ENCODE data around the gene SAP25. TPM values are rescaled to one million over a fixed set of nuclear protein-coding genes. Genes with fewer than 3 reads are reported as not detected.
A peak's percentile ranks its signal among the peaks of the same experiment; 100 is the strongest.

Gene SAP25
- total and polyA plus RNA-seq, 2 of the 8 experiments (the other 6 are each of a cell fraction or from before 2014, with no cell fraction given): 3.6 to 5.8 TPM

DNA sequence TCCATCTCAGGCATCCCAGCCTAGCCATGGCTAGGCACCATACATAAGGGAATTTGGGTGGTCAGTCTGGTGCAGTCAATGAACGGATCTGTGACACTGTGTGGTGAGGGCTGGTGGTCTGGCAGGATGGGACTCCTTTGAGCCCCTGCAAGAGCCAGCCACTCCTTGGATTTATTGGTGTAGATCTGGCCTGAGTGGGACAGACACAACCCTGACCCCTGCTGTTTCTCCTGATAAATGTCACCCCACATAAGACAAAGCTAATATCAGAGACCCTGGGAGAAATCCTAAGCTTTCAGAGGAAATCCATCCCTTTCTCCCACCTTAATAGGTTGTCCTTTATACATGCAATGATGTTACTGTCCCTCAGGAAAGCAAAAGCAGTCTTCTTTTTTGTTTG lies 14.7 kb upstream of the SAP25 start:
- Histone ChIP-seq H3K18ac (ENCODE audit: extremely low read depth, low read length) (no peak overlapping the region), H2BK120ac (replicated peaks; ENCODE audit: low read depth, low read length) (no peak overlapping the region), H2AK5ac (ENCODE audit: low read depth, low read length) (no peak overlapping the region), H3K4me1 (replicated peaks in 1 of 4; ENCODE audit: control insufficient read depth in 3 of 4, insufficient read depth in 4 of 4, low read length in 3 of 4) (peaks cover 0 to 28% (median 18%) of the 10 kb centered on the region in 4 experiments; a peak in 6 of 7 replicates), H3K4ac (replicated peaks; ENCODE audit: insufficient read length, low read depth, low read length) (no peak overlapping the region), H2BK12ac (ENCODE audit: low read depth, low read length) (no peak overlapping the region), H4K20me1 (replicated peaks in 1 of 2; ENCODE audit: control insufficient read depth in 1 of 2, insufficient read depth in 2 of 2, low read length in 2 of 2) (peaks cover 0 to 4% of the 10 kb centered on the region in 2 experiments), H2BK5ac (ENCODE audit: low read depth, low read length) (no peak overlapping the region), H4K8ac (ENCODE audit: extremely low read depth, insufficient read depth, low read length) (no peak overlapping the region; the same call in 1 of the 2 replicates), H3K9ac (replicated peaks in 1 of 4; ENCODE audit: extremely low read depth in 1 of 4, low read depth in 3 of 4, low read length in 3 of 4) (no peak overlapping the region), H4K5ac (ENCODE audit: insufficient read length, low read depth, low read length) (no peak overlapping the region), H3K23me2 (ENCODE audit: low read depth, low read length) (peaks cover 10% of the 10 kb centered on the region), H4K91ac (replicated peaks; ENCODE audit: insufficient read length, low read length) (no peak overlapping the region), H3K4me2 (ENCODE audit: insufficient read depth in 1 of 2, low read depth in 2 of 2, low read length in 2 of 2) (no peak overlapping the region), H2BK15ac (ENCODE audit: low read length) (no peak overlapping the region), H3K56ac (replicated peaks; ENCODE audit: insufficient read length, low read depth, low read length) (no peak overlapping the region), H3K36me3 (ENCODE audit: control insufficient read depth in 2 of 4, insufficient read depth in 4 of 4, low read length in 3 of 4) (no peaks in the 10 kb centered on the region), H3K14ac (ENCODE audit: insufficient read length) (no peak overlapping the region), H3K79me1 (ENCODE audit: low read depth, low read length) (no peaks in the 10 kb centered on the region; the same call in 1 of the 2 replicates), H3K27ac (ENCODE audit: low read depth, low read length) (no peak overlapping the region), H2AFZ (ENCODE audit: low read length) (no peak overlapping the region), H3K79me2 (ENCODE audit: control insufficient read depth in 1 of 2, insufficient read depth in 2 of 2, low read length in 2 of 2) (peaks cover 0 to 7% of the 10 kb centered on the region in 2 experiments; a peak in 1 of 4 replicates), H3K27me3 (replicated peaks in 1 of 4; ENCODE audit: control insufficient read depth in 3 of 4, extremely low read depth in 1 of 4, insufficient read depth in 3 of 4, low read length in 3 of 4) (peaks cover 0 to 2% (median under 1%) of the 10 kb centered on the region in 4 experiments; a peak in 3 of 7 replicates), H2BK20ac (ENCODE audit: low read length) (no peak overlapping the region), H3K4me3 (ENCODE audit: extremely low read depth in 1 of 4, insufficient read depth in 2 of 4, low read depth in 3 of 4, low read length in 4 of 4) (no peak overlapping the region), H3K9me3 (ENCODE audit: insufficient read depth in 2 of 2, low read depth in 1 of 2, low read length in 1 of 2) (no peaks in the 10 kb centered on the region), H3K23ac (ENCODE audit: insufficient read length) (no peak overlapping the region)
- ChIA-PET CTCF (ENCODE audit: partially characterized antibody) (interaction anchor here (0.6 to 11.4 kb wide), 21 partner anchors 11 to 1830 kb away, joined by 3 to 171 read pairs (median 5); partner anchors contain the start of genes MOSPD3 and PCOLCE), POLR2A (ENCODE audit: partially characterized antibody) (interaction anchor here (0.6 to 10.0 kb wide), 9 partner anchors 9 to 159 kb away, joined by 3 to 172 read pairs (median 3); partner anchors contain the start of genes MEPCE, MOSPD3, PCOLCE and ZCWPW1)
- FAIRE-seq (no peak), DNase-seq (ENCODE audit: low read depth in 1 of 2, low spot score in 2 of 2) (no peak)
- TF ChIP-seq, protein P1, sequence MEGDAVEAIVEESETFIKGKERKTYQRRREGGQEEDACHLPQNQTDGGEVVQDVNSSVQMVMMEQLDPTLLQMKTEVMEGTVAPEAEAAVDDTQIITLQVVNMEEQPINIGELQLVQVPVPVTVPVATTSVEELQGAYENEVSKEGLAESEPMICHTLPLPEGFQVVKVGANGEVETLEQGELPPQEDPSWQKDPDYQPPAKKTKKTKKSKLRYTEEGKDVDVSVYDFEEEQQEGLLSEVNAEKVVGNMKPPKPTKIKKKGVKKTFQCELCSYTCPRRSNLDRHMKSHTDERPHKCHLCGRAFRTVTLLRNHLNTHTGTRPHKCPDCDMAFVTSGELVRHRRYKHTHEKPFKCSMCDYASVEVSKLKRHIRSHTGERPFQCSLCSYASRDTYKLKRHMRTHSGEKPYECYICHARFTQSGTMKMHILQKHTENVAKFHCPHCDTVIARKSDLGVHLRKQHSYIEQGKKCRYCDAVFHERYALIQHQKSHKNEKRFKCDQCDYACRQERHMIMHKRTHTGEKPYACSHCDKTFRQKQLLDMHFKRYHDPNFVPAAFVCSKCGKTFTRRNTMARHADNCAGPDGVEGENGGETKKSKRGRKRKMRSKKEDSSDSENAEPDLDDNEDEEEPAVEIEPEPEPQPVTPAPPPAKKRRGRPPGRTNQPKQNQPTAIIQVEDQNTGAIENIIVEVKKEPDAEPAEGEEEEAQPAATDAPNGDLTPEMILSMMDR (IDR thresholded peaks at IDR 0.05; ENCODE audit: control extremely low read depth in 1 of 3, insufficient read depth in 1 of 3, low read depth in 1 of 3, low read length in 3 of 3): peak in 1 of 3 experiments; percentile 6; a peak in 1 of 4 replicates
- no peak for TF ChIP-seq BACH1 (IDR thresholded peaks at IDR 0.05; ENCODE audit: low read length)
- peak in 1 of 2 experiments; percentile 22; a peak in 1 of 4 replicates for TF ChIP-seq RAD21 (IDR thresholded peaks at IDR 0.05 in 1 of 2, conservative IDR thresholded peaks at IDR 0.05 in 1 of 2; ENCODE audit: low read depth in 2 of 2, low read length in 2 of 2)
- WGBS, 2 experiments (ENCODE audit: extremely low coverage in 1 of 2, insufficient coverage in 1 of 2, insufficient read length in 1 of 2, insufficient replicate concordance in 2 of 2, low coverage in 1 of 2, low lambda C conversion rate in 2 of 2, missing lambda C conversion rate in 1 of 2): 81% methylated on average over 1 of the region's 1 CpG; no CpG with 5 or more reads in 1 of the 2 experiments
